SHP77 treated with DMSO at 0.1 percent for 48 hours (cell line): ENCODE measurements around the gene SRRT.
"Not testable (repeated sequence)": the region's sequence is repeated elsewhere in the genome, so short reads cannot be mapped to it uniquely, and the experiment has no call there.

ENCODE experiments used
- DNase-seq: peaks from one replicate; lab custom pipeline; 2025; lab: John Stamatoyannopoulos, UW

The SRRT gene

DNA sequence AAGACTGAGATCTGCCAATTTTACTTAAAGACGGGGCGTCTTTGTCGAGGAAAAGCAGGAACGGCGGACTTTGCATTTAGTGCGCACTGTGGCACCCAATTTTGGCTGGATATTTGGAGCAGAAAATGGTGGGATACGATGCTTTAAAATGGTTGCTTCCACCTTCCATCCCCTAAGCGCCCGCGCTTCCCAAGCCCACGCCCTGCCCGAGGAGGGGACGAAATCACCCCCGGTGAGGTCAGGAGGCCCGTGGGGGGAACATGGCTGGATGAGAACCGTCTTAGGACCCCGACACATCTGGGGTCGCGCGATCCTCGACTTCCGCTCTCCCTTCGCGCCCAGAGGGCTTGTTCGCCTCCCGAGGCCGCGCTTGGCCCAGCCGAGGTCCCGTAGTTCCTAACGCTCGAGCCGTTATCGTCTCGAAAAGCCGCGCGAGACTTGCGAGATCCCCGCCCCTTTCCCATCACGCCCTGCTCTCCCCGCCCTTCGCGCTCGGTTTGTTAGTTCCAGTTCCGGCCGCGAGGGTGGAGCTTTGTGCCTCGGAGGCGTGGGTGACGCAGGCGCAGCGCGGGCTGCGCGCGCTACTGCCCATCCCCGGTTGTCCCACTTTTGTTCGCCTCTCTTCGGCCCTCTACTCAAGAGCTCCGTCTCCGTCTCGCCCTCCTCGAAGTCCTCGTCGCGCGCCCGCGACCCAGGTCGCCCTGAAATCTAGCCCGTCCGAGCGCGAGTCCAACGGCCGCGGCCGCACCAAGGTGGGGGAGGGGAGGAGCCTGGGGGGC, at the start of gene SRRT:
Gene SRRT, plus strand, starts transcription at position 527 of the 779 bp plus-strand sequence. CDS start 488 bp downstream, outside the sequence.
- peak; percentile 84 for DNase-seq

DNA sequence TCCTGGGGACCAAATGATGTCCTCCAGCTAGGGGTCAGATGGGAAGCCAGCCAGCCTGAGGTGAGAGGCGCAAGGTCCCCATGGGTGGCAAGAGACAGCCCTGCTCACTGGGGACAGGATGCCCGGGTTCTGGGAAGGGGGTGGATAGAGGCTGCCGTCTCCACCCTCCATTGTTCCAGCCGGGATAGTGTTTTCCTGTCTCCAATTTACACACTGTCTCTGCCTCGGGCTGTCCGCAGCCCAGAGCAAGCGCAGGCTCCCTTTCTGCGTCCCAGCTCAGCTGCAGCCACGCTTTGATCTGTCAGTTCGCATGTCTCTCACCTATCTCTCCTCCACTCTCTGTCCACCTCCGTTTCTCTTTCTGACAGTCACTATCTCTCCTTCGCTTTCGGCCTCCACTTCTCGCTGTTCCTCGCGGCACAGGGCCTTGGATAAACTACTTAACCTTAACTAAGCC, 49.7 kb upstream of the SRRT start:
- DNase-seq, result no peak

- DNase-seq, result no peak
These were observed 49.0 kb upstream of the SRRT start for GRCh38 chr7:100825751-100826513.

DNA sequence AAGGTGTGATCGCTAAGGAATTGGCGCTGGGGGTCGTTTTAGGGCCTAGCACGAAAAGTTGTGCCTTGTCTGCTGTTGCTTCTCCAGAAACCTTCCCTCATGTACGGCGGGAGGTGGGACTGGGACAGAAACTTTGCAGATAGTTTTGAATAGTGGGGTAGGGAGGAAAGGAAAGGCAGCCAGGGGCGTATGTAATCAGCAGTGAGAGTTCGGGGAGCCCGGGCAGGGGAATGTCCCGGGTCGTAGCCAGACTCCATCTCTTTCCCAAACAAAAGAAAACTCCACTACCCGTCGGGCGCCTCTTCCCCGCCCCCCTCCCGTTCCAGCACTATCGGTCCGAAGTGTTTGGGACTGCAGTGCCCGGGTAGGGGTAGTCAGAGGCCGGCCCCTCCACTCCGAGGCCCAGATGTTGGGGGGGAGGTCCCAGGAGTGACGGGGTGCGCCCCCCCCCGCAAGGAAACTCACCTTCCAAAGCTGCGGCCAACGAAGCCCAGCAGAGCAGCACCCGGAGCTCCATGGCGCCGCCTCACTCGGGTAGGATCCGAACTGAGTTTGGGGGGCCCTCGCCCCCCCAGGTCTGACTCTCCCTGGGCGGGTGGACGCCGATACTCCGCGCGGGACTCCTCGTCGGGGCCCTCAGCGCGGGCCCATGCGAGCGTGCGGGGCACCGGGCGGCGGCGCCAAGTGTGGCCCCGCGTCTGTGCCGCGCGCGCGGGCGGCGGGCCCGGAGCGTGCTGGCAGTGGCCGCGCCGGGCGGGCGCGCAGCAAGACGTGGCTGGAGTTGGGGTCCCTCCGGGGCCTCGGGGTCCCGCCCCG, 48.2 kb upstream of the SRRT start:
- DNase-seq, result no peak

- no peak for DNase-seq
These were observed 47.3 kb upstream of the SRRT start, which contains the start of gene EPHB4 for GRCh38 chr7:100827330-100828226. Gene EPHB4, minus strand, starts transcription at chr7:100827523. Its CDS starts 493 bp downstream, at chr7:100827030.

DNA sequence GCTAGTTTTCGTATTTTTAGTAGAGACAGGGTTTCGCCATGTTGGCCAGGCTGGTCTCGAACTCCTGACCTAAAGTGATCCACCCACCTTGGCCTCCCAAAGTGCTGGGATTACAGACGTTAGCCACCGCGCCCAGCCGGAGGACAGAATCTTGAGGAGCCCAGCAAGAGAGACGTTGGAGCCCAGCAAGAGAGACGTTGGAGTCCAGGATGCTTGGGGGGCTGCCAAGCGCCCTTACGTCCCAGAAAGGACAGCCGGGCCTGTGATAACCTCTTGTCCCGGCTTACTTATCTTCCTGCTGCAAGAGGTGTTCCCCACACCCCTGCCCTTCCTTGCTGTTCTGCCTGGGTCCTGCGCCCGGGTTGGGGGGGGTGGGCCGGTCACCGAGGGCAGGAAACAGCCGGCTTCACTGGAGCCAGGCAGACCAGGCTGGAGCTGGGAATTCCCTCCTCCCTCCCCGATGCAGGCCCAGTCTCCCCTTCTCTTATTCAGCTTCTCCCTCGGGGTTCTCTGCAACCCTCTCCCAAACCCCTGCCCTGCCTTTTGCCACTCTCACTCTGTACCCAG, 45.7 kb upstream of the SRRT start:
- no peak for DNase-seq

GRCh38 chr7:100830396-100830795, 44.5 kb upstream of the SRRT start:
- DNase-seq, result no peak

GRCh38 chr7:100832281-100832633, 42.6 kb upstream of the SRRT start:
- no peak for DNase-seq

DNA sequence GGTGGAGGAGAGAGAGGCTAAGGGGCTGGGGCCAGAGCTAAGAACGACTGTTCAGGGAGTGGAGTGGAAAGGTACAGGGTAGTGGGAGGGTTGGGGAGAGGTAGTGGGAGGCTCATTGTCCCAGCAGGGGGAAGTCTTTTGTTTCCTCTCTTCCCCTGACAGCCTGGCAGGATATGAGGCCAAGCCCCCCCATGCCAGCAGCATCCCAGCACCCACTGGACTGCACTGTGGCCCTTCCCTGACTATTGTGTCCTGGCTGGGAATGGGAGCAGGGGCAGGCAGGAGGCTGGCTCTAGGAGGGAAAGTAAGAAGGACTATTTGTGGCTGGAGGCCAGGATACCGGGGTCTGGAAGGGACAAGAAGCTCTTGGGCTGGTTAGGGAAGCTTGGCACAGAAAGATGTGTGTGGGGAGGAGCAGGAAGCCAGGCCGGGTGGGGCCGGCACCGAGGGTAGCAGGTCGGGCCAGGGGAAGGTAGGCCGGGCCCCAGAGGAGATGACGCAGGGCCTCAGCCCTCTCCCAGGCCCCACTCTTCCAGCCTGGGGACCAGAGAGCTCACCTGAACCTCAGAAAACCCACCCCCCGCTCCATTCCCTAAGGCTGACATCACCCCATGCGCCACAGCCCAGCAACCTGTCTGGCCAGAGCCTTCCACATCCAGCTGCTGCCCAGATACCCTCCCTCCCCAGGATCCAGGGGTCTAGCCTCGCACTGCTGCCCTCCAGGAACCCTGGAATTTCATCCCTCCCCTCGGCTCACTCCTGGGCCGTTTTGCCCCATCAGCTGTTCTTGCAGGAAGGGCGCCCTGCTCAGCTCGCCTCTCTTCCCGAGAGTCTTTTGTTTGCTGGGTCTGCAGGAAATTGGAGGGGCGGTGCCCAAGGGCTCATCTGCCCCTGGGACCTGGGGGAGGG, 38.7 kb upstream of the SRRT start:
- DNase-seq, result no peak

DNA sequence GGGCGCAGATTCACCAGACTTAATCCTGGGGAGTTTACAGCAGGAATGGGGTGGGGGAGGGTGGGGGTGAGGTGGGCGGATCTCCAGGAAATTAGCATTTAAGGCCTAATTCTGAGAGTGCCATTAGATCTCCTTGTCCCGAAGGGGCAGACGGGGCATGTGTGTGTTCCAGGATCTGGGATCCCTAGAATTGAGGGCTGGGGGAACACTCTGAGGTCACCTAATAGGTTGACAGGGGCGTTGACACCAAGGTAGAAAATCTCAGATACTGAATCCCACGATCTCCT, 38.1 kb upstream of the SRRT start:
- DNase-seq, result no peak

DNA sequence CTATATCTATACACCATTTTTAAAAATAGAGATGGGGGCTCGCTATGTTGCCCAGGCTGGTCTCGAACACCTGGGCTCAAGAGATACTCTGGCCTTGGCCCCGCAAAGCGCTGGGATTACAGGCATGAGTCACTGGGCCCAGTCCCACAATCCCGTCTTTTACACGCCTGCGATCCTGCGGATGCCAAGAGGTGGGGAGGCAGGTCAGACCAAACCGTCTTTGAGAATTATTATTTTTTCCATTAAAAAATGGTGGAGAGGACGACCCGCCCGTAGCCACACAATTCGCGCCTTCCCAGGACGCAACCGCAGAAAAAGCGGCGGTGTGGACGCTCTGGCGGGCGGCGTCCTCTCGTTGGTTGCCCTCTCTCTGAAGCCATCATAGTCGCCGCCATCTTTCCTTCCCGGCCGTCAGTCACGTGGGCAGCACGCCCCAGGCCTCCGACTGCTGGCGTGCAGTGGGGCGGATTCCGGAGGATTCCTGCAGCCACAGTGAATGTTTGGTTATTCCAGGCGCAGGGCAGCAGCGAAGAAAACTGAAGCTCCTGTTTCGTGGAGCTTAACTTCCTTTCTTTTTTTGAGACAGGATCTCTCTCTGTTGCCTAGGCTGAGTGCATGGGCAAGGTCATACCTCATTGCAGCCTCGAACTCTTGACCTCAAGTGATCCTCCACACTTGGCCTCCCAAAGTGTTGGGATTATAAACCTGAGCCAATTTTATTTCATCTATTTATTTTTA, 37.6 kb upstream of the SRRT start:
- peak; percentile 71 for DNase-seq

DNA sequence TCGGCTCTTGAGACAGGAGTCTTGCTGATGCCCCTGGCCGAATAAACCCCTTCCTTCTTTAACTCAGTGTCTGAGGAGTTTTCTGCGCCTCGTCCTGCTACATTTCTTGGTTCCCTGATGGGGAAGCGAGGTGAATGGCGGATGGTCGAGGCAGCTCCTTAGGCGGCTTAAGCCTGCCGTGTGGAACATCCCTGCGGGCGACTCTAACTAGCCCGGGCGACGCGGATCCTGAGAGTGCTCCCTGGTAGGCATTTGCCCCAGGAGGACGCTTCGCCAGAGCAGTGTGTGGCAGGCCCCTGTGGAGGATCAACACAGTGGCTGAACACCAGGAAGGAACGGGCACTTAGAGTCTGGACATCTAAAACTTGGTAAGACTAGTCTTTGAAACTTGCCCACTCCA, 35.5 kb upstream of the SRRT start:
- no peak for DNase-seq

DNA sequence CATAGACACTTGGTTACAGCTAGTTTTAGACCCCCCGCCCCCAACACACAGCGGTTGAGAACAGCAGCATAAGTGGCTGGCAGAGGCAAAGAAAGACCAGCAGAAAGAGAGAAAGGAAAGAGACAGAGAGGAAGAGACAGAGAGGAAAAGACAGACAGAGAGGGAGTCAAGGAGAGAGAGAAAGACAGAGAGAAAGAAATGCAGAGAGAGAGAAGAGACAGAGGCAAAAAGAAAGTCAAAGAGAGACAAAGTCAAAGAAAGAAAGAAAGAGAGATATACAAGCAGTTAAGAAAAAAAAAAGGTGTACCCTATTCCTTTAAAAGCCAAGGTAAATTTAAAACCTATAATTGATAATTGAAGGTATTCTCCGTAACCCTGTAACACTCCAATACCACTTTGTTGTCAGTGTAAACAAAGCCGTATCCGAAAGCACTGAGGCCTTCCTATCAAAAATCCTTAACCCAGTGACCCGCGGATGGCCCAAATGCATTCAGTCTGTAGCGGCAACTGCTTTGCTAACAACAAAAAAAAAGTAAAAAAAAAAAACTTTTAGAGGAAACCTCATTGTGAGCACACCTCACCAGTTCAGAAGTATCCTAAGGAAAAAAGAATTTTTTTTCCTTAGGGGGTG, 34.3 kb upstream of the SRRT start:
- no peak for DNase-seq

GRCh38 chr7:100847360-100847759, 27.5 kb upstream of the SRRT start:
- no peak for DNase-seq

- peak; percentile 70 for DNase-seq
These were observed 22.6 kb upstream of the SRRT start, which contains the start of gene SLC12A9 for GRCh38 chr7:100852048-100852872. Gene SLC12A9, plus strand, starts transcription at chr7:100852713. Its CDS starts 1,485 bp downstream, at chr7:100854198.

DNA sequence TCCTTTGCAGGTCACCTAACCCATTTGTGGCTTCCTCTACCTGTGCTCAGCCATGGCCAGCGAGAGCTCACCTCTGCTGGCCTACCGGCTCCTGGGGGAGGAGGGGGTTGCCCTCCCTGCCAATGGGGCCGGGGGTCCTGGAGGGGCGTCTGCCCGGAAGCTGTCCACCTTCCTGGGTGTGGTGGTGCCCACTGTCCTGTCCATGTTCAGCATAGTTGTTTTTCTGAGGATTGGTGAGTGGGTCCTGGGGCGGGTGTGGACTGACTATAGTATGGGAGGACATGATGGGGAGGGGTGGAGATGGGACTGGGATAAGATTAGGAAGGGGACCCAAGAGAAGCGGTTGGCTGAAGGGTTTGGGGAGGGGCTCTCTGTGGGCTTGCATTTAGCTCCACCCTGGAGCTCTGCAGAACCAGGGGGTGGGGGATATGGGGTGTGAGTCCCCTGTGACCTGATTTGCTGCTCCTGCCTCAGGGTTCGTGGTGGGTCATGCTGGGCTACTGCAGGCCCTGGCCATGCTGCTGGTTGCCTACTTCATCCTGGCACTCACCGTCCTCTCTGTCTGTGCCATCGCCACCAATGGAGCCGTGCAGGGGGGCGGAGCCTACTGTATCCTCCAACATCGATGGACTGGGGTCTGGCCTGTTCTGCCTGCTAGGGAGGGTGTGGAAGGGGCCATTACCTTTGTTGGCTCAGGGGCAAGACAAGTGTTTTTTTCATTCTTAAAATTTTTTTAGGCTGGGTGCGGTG, 20.6 kb upstream of the SRRT start:
- DNase-seq, result no peak

GRCh38 chr7:100854899-100855298, 20.0 kb upstream of the SRRT start:
- not testable (repeated sequence) for DNase-seq
